CD4-positive, CD25-positive, alpha-beta regulatory T cell (primary cell): ENCODE data around the gene ASL. TPM values are rescaled to one million over a fixed set of nuclear protein-coding genes. Genes with fewer than 3 reads are reported as not detected.

ENCODE experiments used
- ATAC-seq, 2 donors: fragments of 150-1000 bp; cut with Tn5 transposase; one replicate each; pipeline ENCODE4 v1.10.0; 2021; ENCODE audit warnings: low read depth in 2 of 2, moderate number of reproducible peaks in 2 of 2, moderate library complexity in 1 of 2
- DNase-seq, 3 donors: peaks; one replicate each; pipeline versions ENCODE4 v3.0.0 to v3.0.0-alpha.2; 2012 to 2022; ENCODE audit warnings: mixed read lengths in 1 of 3
- H3K27ac ChIP-seq: one replicate; pipeline ENCODE4 v1.7.0; 2013; ENCODE audit warnings: mild to moderate bottlenecking, low read length; ENCODE audit not compliant: insufficient read depth, poor library complexity, severe bottlenecking
- H3K27me3 ChIP-seq: one replicate; pipeline ENCODE4 v1.7.0; 2013; ENCODE audit warnings: low read length; ENCODE audit not compliant: control insufficient read depth, insufficient read depth
- H3K36me3 ChIP-seq: one replicate; pipeline ENCODE4 v1.7.0; 2013; ENCODE audit warnings: mild to moderate bottlenecking, low read length, moderate library complexity; ENCODE audit not compliant: control insufficient read depth, insufficient read depth
- H3K4me1 ChIP-seq: 2 replicates; pipeline ENCODE4 v1.7.0; 2013; ENCODE audit warnings: mild to moderate bottlenecking, low read length; ENCODE audit not compliant: insufficient read depth, control insufficient read depth, poor library complexity, severe bottlenecking
- H3K4me3 ChIP-seq: one replicate; pipeline ENCODE4 v1.7.0; 2013; ENCODE audit warnings: low read depth, mild to moderate bottlenecking, low read length, moderate library complexity
- H3K9me3 ChIP-seq, 2 experiments: 1 replicate in 1 of 2; 2 replicates in 1 of 2; pipeline ENCODE4 v1.7.0; 2013; ENCODE audit warnings: low read length in 2 of 2, mild to moderate bottlenecking in 1 of 2, moderate library complexity in 1 of 2; ENCODE audit not compliant: control insufficient read depth in 2 of 2
- H3K27ac Mint-ChIP-seq, 3 donors: one replicate each; pipeline ENCODE4 v1.8.0; 2020 to 2022; ENCODE audit warnings: mild to moderate bottlenecking in 3 of 3, mixed read lengths in 3 of 3, moderate library complexity in 2 of 3
- H3K27me3 Mint-ChIP-seq: one replicate; pipeline ENCODE4 v1.8.0; 2022; ENCODE audit warnings: mild to moderate bottlenecking, mixed read lengths
- H3K36me3 Mint-ChIP-seq: one replicate; pipeline ENCODE4 v1.8.0; 2020; ENCODE audit warnings: mixed read lengths
- H3K4me1 Mint-ChIP-seq, 4 donors: one replicate each; pipeline ENCODE4 v1.8.0; 2020 to 2022; ENCODE audit warnings: mixed read lengths in 4 of 4, mild to moderate bottlenecking in 1 of 4
- H3K4me3 Mint-ChIP-seq, 4 donors: one replicate each; pipeline ENCODE4 v1.8.0; 2020 to 2022; ENCODE audit warnings: mild to moderate bottlenecking in 4 of 4, mixed read lengths in 4 of 4, moderate library complexity in 3 of 4
- H3K9me3 Mint-ChIP-seq, 7 donors: one replicate each; pipeline ENCODE4 v1.8.0; 2020 to 2022; ENCODE audit warnings: mixed read lengths in 7 of 7, mild to moderate bottlenecking in 3 of 7, moderate library complexity in 2 of 7
- polyA plus RNA-seq, 4 donors: library from polyadenylated mRNA; unstranded; fragments of 300-500 nt; fragmentation: Illumina TruSeq; gene quantifications; one replicate each; pipeline ENCODE4 v1.2.3, GENCODE V29; 2021
- total RNA-seq: library from RNA; stranded (reverse); gene quantifications from one replicate; pipeline ENCODE4 v1.2.3, GENCODE V29; 2022

The ASL gene
- total and polyA plus RNA-seq, 5 donors from 2014 or later: 9.2 to 16.6 (median 14.7) TPM

DNA sequence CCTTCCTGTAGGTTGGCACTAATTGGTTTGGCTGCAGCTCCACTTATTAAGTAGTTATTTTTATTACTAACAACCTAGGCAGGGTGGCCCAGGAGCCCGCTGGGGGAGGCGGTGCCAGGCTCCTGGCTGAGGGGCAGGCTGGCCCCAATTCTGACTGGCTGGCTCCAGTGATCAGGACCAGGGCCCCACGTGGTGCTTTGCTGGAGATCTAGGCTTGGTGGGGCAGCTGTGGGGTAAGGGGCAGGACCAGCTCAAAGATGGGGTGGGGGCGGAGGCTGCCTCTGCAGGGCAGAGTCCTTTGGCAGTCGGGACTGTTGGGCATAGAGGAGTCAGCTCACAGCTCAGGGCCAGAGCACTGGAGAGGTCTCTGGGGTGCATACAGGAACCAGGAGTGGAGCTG, 2.4 kb downstream of the ASL start:
- Mint-ChIP-seq H3K4me1 (peaks cover 0 to 27% (median 15%) of the 10 kb centered on the region in 4 donors), H3K27me3 (no peaks in the 10 kb centered on the region), H3K36me3 (no peaks in the 10 kb centered on the region), H3K4me3 (peak overlapping the region; percentile 16 to 85 (median 65)), H3K9me3 (no peaks in the 10 kb centered on the region), H3K27ac (no peak overlapping the region)
- no peak for ATAC-seq
- Histone ChIP-seq H3K27me3 (no peaks in the 10 kb centered on the region), H3K4me1 (peaks cover 10% of the 10 kb centered on the region), H3K36me3 (no peaks in the 10 kb centered on the region), H3K27ac (no peak overlapping the region), H3K4me3 (no peak overlapping the region), H3K9me3 (no peaks in the 10 kb centered on the region)
- no peak for DNase-seq

DNA sequence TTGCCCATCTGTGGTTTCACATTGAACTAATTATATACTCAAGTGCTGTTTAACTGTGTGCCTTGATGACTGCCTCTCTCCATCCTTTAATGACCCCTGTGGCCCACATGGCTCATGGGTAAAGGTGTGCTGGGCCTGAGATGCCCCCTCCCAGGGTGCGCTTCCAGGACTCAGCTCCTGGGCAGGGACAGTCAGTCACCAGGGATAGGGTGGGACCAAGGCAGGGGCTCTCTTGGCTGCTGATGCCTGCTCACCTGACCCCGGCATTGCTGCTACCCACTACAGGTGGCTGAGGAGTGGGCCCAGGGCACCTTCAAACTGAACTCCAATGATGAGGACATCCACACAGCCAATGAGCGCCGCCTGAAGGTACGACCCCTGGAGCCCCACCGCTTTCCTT, 6.5 kb downstream of the ASL start:
- ATAC-seq: no peak
- Mint-ChIP-seq H3K27ac (peak overlapping the region in 1 of 3 donors; percentile 61), H3K9me3 (no peaks in the 10 kb centered on the region), H3K27me3 (no peaks in the 10 kb centered on the region), H3K36me3 (peaks cover 4% of the 10 kb centered on the region), H3K4me1 (peaks cover 0 to 9% (median 3%) of the 10 kb centered on the region in 4 donors), H3K4me3 (no peak overlapping the region)
- Histone ChIP-seq H3K9me3 (no peaks in the 10 kb centered on the region), H3K36me3 (no peaks in the 10 kb centered on the region), H3K27ac (no peak overlapping the region), H3K27me3 (no peaks in the 10 kb centered on the region), H3K4me1 (no peaks in the 10 kb centered on the region), H3K4me3 (no peak overlapping the region)
- no peak for DNase-seq

DNA sequence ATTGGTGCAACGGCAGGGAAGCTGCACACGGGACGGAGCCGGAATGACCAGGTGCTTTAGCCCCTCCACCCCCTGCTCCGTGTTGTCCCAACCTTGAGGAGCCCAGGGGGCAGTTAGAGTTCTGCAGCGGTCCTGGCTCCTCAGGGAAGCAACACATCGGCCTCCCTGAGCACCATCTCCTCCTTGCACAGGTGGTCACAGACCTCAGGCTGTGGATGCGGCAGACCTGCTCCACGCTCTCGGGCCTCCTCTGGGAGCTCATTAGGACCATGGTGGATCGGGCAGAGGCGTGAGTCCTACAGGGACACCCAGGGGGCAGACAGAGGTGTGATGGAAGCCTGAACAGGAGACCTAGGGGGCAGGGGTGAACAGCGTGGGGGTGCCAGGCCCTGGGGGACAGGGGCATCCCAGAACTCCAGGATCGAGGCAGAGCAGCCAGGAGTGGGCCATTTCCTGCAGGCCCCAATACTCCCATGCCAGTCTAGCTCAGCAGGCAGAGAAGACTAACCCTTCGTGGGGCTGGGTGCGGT, 7.3 kb downstream of the ASL start:
- peaks cover 0 to 3% (median 0%) of the 10 kb centered on the region in 4 donors for H3K4me1 Mint-ChIP-seq
- ATAC-seq: no peak
- no peak overlapping the region for H3K27ac Mint-ChIP-seq

DNA sequence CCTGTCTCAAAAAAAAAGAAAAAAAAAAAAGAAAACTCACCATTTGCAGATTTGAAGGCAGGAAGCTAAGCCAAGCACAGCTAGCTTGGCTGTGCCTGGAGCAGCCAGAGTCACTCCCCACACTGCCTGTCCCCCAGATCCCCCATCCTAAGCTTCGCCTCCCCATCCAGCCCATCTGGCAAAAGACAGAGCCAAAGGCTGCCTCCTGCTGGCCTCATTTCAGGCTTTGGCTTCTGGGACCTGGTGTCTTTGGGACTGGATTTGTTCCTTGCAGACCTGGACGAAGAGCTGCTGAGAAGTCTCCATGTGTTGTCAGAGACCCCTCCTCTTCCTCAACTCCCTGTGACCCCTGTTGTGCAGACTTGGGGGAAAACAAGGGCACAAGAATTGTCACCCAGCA, 8.1 kb downstream of the ASL start:
- Histone ChIP-seq H3K4me3 (no peak overlapping the region), H3K4me1 (no peaks in the 10 kb centered on the region), H3K27me3 (no peaks in the 10 kb centered on the region), H3K36me3 (no peaks in the 10 kb centered on the region), H3K9me3 (no peaks in the 10 kb centered on the region), H3K27ac (no peak overlapping the region)
- H3K9me3 Mint-ChIP-seq: no peaks in the 10 kb centered on the region
- H3K4me1 Mint-ChIP-seq: peaks cover 0 to 3% (median 0%) of the 10 kb centered on the region in 4 donors
- ATAC-seq (no peak), DNase-seq (no peak)
- no peak overlapping the region for H3K4me3 Mint-ChIP-seq
- H3K36me3 Mint-ChIP-seq: peaks cover 4% of the 10 kb centered on the region
- no peaks in the 10 kb centered on the region for H3K27me3 Mint-ChIP-seq
- no peak overlapping the region for H3K27ac Mint-ChIP-seq

More for the DNA sequence above, 7.3 kb downstream of the ASL start:
- Histone ChIP-seq H3K27me3 (no peaks in the 10 kb centered on the region), H3K9me3 (no peaks in the 10 kb centered on the region), H3K4me3 (no peak overlapping the region), H3K36me3 (no peaks in the 10 kb centered on the region), H3K27ac (no peak overlapping the region), H3K4me1 (no peaks in the 10 kb centered on the region)
- Mint-ChIP-seq H3K27me3 (no peaks in the 10 kb centered on the region), H3K36me3 (peaks cover 4% of the 10 kb centered on the region), H3K4me3 (no peak overlapping the region), H3K9me3 (no peaks in the 10 kb centered on the region)
- no peak for DNase-seq

DNA sequence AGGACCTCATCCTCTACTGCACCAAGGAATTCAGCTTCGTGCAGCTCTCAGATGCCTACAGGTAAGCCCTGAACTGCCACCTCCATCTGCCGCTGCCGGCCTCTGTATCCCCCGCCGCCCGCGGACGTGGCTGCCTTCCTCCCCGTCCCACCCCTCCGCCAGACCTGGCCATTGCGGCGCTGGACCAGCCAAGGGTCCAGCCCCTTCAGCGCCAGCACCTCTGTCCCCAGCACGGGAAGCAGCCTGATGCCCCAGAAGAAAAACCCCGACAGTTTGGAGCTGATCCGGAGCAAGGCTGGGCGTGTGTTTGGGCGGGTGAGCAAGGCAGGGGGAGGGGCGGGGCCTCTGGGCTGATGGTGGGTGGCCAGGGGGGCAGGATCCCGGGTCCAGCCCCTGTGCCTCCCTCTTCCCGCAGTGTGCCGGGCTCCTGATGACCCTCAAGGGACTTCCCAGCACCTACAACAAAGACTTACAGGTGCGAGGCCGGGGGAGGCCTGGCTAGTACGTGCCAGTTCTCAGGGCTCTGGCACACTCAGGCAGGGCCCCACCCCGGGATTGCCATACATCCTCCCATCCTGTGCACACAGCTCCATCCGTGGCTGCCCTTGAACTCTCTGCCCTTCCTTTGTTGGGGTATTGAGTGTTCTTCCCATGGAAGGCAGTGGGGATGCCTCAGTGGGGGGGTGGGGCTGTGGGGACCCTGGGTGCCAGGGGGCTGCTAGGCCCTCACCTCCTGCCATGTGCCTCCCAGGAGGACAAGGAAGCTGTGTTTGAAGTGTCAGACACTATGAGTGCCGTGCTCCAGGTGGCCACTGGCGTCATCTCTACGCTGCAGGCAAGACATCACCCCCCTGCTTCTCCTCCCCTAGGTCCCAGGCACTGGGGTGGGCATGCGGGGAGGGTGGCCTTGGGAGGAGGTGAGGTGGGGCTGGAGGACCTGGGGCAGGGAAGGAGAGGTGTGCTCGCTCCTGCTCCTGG, 13.5 kb downstream of the ASL start:
- Histone ChIP-seq H3K27me3 (no peaks in the 10 kb centered on the region), H3K4me3 (no peak overlapping the region), H3K4me1 (no peaks in the 10 kb centered on the region), H3K9me3 (no peaks in the 10 kb centered on the region), H3K27ac (no peak overlapping the region), H3K36me3 (no peaks in the 10 kb centered on the region)
- ATAC-seq: no peak
- no peaks in the 10 kb centered on the region for H3K36me3 Mint-ChIP-seq
- no peak overlapping the region for H3K27ac Mint-ChIP-seq
- H3K9me3 Mint-ChIP-seq: no peaks in the 10 kb centered on the region
- H3K4me1 Mint-ChIP-seq: no peaks in the 10 kb centered on the region
- H3K4me3 Mint-ChIP-seq: no peak overlapping the region
- no peak for DNase-seq
- H3K27me3 Mint-ChIP-seq: no peaks in the 10 kb centered on the region

DNA sequence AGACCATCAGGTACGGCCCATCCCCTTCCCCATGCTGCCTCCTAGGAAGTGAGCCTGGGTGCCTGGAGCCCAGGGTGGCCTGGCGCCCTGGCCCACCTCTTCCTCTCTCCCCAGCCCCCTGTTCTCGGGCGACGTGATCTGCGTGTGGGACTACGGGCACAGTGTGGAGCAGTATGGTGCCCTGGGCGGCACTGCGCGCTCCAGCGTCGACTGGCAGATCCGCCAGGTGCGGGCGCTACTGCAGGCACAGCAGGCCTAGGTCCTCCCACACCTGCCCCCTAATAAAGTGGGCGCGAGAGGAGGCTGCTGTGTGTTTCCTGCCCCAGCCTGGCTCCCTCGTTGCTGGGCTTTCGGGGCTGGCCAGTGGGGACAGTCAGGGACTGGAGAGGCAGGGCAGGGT, 17.0 kb downstream of the ASL start:
- no peak for DNase-seq
- Mint-ChIP-seq H3K4me1 (no peaks in the 10 kb centered on the region), H3K27ac (no peak overlapping the region), H3K4me3 (no peak overlapping the region), H3K9me3 (no peaks in the 10 kb centered on the region), H3K27me3 (no peaks in the 10 kb centered on the region), H3K36me3 (no peaks in the 10 kb centered on the region)
- H3K27ac ChIP-seq: no peak overlapping the region
- H3K4me1 ChIP-seq: no peaks in the 10 kb centered on the region
- H3K4me3 ChIP-seq: no peak overlapping the region
- H3K9me3 ChIP-seq: no peaks in the 10 kb centered on the region
- no peak for ATAC-seq
- no peaks in the 10 kb centered on the region for H3K27me3 ChIP-seq
- H3K36me3 ChIP-seq: no peaks in the 10 kb centered on the region

DNA sequence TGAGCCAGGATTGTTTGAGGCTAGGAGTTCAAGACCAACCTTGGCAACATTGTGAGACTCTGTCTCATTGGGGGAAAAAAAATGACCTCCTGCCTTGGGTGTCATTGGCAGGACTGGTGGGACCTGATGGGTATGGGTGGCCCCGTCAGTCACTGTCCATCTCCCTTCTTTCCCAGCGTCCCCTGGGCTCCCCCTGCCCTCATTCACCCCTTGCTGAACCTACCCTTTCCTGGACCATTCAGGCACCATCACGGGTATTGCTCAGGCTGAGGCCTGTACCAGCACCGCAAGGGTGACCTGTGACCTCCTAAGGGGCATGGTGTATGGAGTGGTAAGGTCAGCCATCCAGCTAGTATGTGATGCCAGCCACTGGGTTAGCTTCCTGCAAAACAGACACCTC, 19.4 kb downstream of the ASL start:
- no peaks in the 10 kb centered on the region for H3K27me3 Mint-ChIP-seq
- no peaks in the 10 kb centered on the region for H3K9me3 ChIP-seq
- H3K36me3 Mint-ChIP-seq: no peaks in the 10 kb centered on the region
- H3K27ac Mint-ChIP-seq: peak overlapping the region in 1 of 3 donors; percentile 42
- no peak overlapping the region for H3K27ac ChIP-seq
- H3K4me1 ChIP-seq: peaks cover 7% of the 10 kb centered on the region
- DNase-seq (no peak), ATAC-seq (no peak)
- no peaks in the 10 kb centered on the region for H3K36me3 ChIP-seq
- H3K4me3 Mint-ChIP-seq: peak overlapping the region in 1 of 4 donors; percentile 52
- H3K27me3 ChIP-seq: no peaks in the 10 kb centered on the region
- H3K4me3 ChIP-seq: no peak overlapping the region
- peaks cover 0 to 6% (median 6%) of the 10 kb centered on the region in 4 donors for H3K4me1 Mint-ChIP-seq
- no peaks in the 10 kb centered on the region for H3K9me3 Mint-ChIP-seq

DNA sequence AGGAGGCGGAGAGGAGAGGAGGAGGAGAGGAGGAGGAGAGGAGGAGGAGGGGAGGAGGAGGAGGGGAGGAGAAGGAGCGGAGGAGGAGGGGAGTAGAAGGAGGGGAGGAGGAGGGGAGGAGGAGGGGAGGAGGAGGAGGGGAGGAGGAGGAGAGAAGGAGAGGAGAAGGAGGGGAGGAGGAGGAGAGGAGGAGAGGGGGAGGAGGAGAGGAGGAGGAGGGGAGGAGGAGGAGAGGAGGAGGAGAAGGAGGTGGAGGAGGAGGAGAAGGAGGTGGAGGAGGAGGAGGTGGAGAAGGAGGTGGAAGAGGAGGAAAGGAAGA, 23.6 kb downstream of the ASL start:
- no peaks in the 10 kb centered on the region for H3K36me3 Mint-ChIP-seq
- no peak overlapping the region for H3K4me3 Mint-ChIP-seq
- peak overlapping the region in 1 of 3 donors; percentile 95 for H3K27ac Mint-ChIP-seq
- Histone ChIP-seq H3K9me3 (no peaks in the 10 kb centered on the region), H3K36me3 (no peaks in the 10 kb centered on the region), H3K27me3 (no peaks in the 10 kb centered on the region), H3K27ac (peak overlapping the region; percentile 72), H3K4me1 (peaks cover 15% of the 10 kb centered on the region), H3K4me3 (peak overlapping the region; percentile 74)
- DNase-seq: no peak
- no peaks in the 10 kb centered on the region for H3K9me3 Mint-ChIP-seq
- H3K4me1 Mint-ChIP-seq: peaks cover 0 to 11% (median 6%) of the 10 kb centered on the region in 4 donors
- H3K27me3 Mint-ChIP-seq: no peaks in the 10 kb centered on the region
- ATAC-seq: no peak
